ENCODE results near the gene RASD1. TPM values are rescaled to one million over a fixed set of nuclear protein-coding genes. Genes with fewer than 3 reads are reported as not detected.

Gene RASD1
- total RNA-seq, 1 donor from 2014 or later: 0.26 TPM

DNA sequence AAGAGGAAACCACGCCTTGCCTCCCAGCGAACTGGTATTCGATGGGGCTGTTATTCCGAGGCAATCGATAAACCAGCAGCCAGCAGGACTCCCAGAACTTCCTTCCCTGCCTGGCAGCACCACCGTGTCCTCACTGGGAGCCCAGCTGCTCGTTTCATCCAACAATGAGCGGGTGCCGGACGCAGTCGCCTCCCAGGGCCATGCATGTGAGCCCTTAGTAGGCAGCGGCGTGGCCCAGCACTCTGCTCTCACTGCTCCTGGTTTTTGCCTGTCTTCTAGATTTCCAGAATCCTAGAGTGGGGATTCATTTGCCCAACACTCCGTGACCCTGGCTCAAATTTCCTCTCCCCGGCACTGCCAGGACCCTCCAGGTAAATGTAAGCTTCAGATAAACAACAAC is 29.1 kb upstream of the RASD1 start:
- Histone ChIP-seq H3K36me3 (ENCODE audit: control insufficient read depth, insufficient read depth, low read length) (no peaks in the 10 kb centered on the region), H3K4me3 (ENCODE audit: low read depth, low read length) (no peak overlapping the region), H3K27me3 (ENCODE audit: control insufficient read depth, insufficient read depth, low read length) (peaks cover 4% of the 10 kb centered on the region)
- TF ChIP-seq, protein P1, sequence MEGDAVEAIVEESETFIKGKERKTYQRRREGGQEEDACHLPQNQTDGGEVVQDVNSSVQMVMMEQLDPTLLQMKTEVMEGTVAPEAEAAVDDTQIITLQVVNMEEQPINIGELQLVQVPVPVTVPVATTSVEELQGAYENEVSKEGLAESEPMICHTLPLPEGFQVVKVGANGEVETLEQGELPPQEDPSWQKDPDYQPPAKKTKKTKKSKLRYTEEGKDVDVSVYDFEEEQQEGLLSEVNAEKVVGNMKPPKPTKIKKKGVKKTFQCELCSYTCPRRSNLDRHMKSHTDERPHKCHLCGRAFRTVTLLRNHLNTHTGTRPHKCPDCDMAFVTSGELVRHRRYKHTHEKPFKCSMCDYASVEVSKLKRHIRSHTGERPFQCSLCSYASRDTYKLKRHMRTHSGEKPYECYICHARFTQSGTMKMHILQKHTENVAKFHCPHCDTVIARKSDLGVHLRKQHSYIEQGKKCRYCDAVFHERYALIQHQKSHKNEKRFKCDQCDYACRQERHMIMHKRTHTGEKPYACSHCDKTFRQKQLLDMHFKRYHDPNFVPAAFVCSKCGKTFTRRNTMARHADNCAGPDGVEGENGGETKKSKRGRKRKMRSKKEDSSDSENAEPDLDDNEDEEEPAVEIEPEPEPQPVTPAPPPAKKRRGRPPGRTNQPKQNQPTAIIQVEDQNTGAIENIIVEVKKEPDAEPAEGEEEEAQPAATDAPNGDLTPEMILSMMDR (IDR thresholded peaks at IDR 0.05; ENCODE audit: insufficient read depth, low read length, severe bottlenecking): no peak
- DNase-seq (ENCODE audit: low read depth): no peak
- no peak for FAIRE-seq

- H3K4me3 ChIP-seq (ENCODE audit: low read depth, low read length): no peak overlapping the region
- no peak for FAIRE-seq
- H3K36me3 ChIP-seq (ENCODE audit: control insufficient read depth, insufficient read depth, low read length): no peaks in the 10 kb centered on the region
Measured at GRCh38 chr17:17523731-17524490, 27.7 kb upstream of the RASD1 start.

GRCh38 chr17:17523001-17523730 is 27.0 kb upstream of the RASD1 start:
- Histone ChIP-seq H3K36me3 (ENCODE audit: control insufficient read depth, insufficient read depth, low read length) (no peaks in the 10 kb centered on the region), H3K4me3 (ENCODE audit: low read depth, low read length) (no peak overlapping the region), H3K27me3 (ENCODE audit: control insufficient read depth, insufficient read depth, low read length) (peaks cover 8% of the 10 kb centered on the region)
- DNase-seq (ENCODE audit: low read depth) (no peak), FAIRE-seq (no peak)
- TF ChIP-seq, protein P1 (IDR thresholded peaks at IDR 0.05; ENCODE audit: insufficient read depth, low read length, severe bottlenecking): no peak

More at GRCh38 chr17:17523731-17524490, 27.7 kb upstream of the RASD1 start:
- H3K27me3 ChIP-seq (ENCODE audit: control insufficient read depth, insufficient read depth, low read length): peaks cover 7% of the 10 kb centered on the region
- no peak for DNase-seq (ENCODE audit: low read depth)
- TF ChIP-seq, protein P1 (IDR thresholded peaks at IDR 0.05; ENCODE audit: insufficient read depth, low read length, severe bottlenecking): no peak

DNA sequence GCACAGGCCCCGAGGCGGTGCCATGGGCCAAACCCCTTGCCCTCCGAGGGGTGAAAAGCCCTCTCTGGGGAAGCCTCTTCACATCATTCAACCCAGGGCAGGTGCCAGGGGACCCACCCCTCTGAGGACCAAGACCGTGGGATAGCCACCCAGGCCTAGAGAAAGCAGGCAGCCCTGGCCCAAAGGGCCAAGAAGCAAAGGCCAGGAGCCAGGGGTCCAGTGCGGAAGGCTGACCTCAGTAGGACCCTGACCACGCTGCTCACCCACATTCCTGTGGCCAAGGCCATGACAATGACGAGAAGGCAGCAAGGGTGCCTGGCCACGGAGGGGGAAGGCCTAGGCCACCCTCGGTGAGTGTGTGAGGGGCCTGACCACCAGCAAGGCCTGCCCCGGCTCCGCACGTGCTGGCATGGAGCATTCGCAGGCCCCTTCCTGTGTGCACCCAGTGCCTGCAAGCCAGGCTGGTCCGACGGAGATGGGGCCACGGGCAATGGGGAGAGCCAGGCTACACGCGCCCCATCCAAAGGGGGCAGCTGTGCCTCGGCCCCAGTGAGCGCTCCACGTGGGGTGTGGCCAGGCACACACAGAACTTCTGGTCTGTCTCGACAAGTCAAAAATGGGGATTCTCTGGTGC is 24.5 kb upstream of the RASD1 start:
- Histone ChIP-seq H3K4me3 (ENCODE audit: low read depth, low read length) (no peak overlapping the region), H3K27me3 (ENCODE audit: control insufficient read depth, insufficient read depth, low read length) (peaks cover 4% of the 10 kb centered on the region), H3K36me3 (ENCODE audit: control insufficient read depth, insufficient read depth, low read length) (no peaks in the 10 kb centered on the region)
- TF ChIP-seq, protein P1 (IDR thresholded peaks at IDR 0.05; ENCODE audit: insufficient read depth, low read length, severe bottlenecking): no peak
- FAIRE-seq: no peak
- no peak for DNase-seq (ENCODE audit: low read depth)

GRCh38 chr17:17519886-17520285 is 23.7 kb upstream of the RASD1 start:
- Histone ChIP-seq H3K27me3 (ENCODE audit: control insufficient read depth, insufficient read depth, low read length) (peaks cover 4% of the 10 kb centered on the region), H3K4me3 (ENCODE audit: low read depth, low read length) (no peak overlapping the region), H3K36me3 (ENCODE audit: control insufficient read depth, insufficient read depth, low read length) (no peaks in the 10 kb centered on the region)
- DNase-seq (ENCODE audit: low read depth) (no peak), FAIRE-seq (no peak)
- TF ChIP-seq, protein P1 (IDR thresholded peaks at IDR 0.05; ENCODE audit: insufficient read depth, low read length, severe bottlenecking): no peak
